ENCODE measurements around the gene GREM2. TPM values are rescaled to one million over a fixed set of nuclear protein-coding genes. Genes with fewer than 3 reads are reported as not detected.

The GREM2 gene
- total RNA-seq, 4 donors from 2014 or later = 0.08 to 0.78 (median 0.40) TPM

DNA sequence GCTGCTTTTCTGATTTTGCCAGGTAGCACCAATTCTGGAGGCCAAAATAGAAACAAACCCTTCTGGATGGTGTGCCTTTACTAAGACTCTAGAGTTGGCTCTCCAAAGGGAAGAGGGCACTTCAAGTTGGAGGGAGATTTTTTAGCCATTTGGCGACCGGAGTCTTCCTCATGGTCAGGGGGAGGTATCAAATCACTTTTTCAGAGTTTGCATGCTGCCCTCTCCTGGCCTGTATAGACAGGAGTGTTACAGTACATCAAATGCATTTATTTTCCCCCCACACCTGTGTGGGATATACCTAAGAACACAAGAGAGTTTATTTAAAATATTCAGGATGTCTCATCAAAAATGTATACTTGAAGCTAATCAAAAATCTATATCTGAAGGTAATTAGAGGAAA is 3.2 kb downstream of the GREM2 start:
- 37 to 41% methylated on average over 2 of the region's 2 CpGs for WGBS, 2 donors
- DNase-seq (ENCODE audit: low spot score in 2 of 2) = no peak
- intact Hi-C loops (cut with DNase I; ENCODE audit: low total_unique reads) = no loop called here
- TF ChIP-seq, protein P1, sequence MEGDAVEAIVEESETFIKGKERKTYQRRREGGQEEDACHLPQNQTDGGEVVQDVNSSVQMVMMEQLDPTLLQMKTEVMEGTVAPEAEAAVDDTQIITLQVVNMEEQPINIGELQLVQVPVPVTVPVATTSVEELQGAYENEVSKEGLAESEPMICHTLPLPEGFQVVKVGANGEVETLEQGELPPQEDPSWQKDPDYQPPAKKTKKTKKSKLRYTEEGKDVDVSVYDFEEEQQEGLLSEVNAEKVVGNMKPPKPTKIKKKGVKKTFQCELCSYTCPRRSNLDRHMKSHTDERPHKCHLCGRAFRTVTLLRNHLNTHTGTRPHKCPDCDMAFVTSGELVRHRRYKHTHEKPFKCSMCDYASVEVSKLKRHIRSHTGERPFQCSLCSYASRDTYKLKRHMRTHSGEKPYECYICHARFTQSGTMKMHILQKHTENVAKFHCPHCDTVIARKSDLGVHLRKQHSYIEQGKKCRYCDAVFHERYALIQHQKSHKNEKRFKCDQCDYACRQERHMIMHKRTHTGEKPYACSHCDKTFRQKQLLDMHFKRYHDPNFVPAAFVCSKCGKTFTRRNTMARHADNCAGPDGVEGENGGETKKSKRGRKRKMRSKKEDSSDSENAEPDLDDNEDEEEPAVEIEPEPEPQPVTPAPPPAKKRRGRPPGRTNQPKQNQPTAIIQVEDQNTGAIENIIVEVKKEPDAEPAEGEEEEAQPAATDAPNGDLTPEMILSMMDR (IDR thresholded peaks at IDR 0.05) = no peak
- no peak overlapping the region for H3K4me3 ChIP-seq (ENCODE audit: low read depth, poor library complexity, severe bottlenecking)

DNA sequence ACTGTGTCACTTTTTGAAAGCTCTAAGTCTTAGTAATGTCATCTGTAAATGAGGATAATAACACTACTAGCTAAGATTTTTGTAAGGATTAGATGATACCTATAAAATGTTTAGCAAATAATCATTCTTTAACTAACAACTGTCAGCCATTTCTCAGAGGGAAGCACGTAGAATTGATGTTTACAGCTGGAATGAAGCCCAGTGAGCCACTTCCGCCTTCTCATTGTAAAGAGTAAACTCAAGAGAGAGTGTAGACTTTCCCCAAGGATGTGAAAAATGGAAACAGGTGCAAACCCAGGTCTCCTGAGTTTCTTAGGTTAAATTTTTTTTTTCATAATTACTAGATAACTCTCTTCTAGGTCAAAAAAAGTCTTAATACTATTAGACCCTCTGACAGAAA is 4.9 kb downstream of the GREM2 start:
- intact Hi-C loops (cut with DNase I; ENCODE audit: low total_unique reads) = no loop called here
- TF ChIP-seq POLR2A (IDR thresholded peaks at IDR 0.05) = no peak
- TF ChIP-seq, protein P1 (IDR thresholded peaks at IDR 0.05) = no peak
- DNase-seq (ENCODE audit: low spot score in 2 of 2) = no peak
- H3K4me3 ChIP-seq (ENCODE audit: low read depth, poor library complexity, severe bottlenecking) = no peak overlapping the region
- 58 to 60% methylated on average over 2 of the region's 2 CpGs for WGBS, 2 donors

DNA sequence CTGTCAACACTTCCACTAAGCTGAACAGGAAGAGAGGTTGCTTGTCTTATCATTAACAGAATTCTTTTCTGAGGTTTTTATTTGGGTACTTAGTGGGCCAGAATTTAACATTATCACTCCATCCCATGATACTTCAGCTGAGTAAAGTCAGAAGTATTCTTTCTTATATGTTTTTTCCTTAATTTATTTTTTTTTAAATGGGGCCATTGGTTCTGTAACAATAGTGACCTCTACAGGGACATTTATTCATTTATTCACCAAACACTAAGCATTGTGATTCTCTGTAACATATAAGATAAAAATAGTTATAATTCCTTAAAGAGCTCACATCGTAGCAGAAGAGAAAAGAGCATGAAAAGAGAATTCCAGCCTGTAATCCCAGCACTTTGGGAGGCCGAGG is 9.8 kb downstream of the GREM2 start:
- intact Hi-C loops (cut with DNase I; ENCODE audit: low total_unique reads) = no loop called here
- H3K4me3 ChIP-seq (ENCODE audit: low read depth, poor library complexity, severe bottlenecking) = no peak overlapping the region
- DNase-seq (ENCODE audit: low spot score in 2 of 2) = no peak
- WGBS, 2 donors = 79% methylated on average over 2 of the region's 2 CpGs
- TF ChIP-seq POLR2A (IDR thresholded peaks at IDR 0.05) = no peak
- TF ChIP-seq, protein P1 (IDR thresholded peaks at IDR 0.05) = no peak

DNA sequence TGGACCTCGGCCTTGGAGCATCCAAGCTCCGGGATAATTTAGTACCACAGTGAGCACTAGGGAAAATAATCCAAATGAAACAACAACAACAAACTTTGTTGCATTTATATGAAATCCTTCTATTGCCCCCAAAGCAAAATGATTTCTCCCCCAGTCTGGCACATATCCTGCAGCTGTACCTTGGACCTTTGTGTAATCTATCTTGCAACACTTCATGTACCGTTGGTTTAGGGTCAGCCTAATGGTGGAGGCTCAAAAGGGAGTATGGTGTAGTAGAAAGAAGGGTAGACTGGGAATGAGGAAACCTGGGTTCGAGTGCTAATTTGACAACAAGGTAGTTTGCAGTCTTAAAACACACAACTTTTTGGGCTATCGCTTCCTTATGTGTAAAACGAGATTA is 12.1 kb downstream of the GREM2 start:
- H3K4me3 ChIP-seq (ENCODE audit: low read depth, poor library complexity, severe bottlenecking) = no peak overlapping the region
- 77 to 93% methylated on average over 6 of the region's 6 CpGs for WGBS, 2 donors
- intact Hi-C loops (cut with DNase I; ENCODE audit: low total_unique reads) = no loop called here
- TF ChIP-seq, protein P1 (IDR thresholded peaks at IDR 0.05) = no peak
- no peak for TF ChIP-seq POLR2A (IDR thresholded peaks at IDR 0.05)
- no peak for DNase-seq (ENCODE audit: low spot score in 2 of 2)

- no peak for TF ChIP-seq POLR2A (IDR thresholded peaks at IDR 0.05)
- TF ChIP-seq, protein P1 (IDR thresholded peaks at IDR 0.05) = no peak
- H3K4me3 ChIP-seq (ENCODE audit: low read depth, poor library complexity, severe bottlenecking) = no peak overlapping the region
- DNase-seq (ENCODE audit: low spot score in 2 of 2) = no peak
- intact Hi-C loops (cut with DNase I; ENCODE audit: low total_unique reads) = no loop called here
- WGBS, 2 donors = 79 to 91% methylated on average over 3 of the region's 3 CpGs
Observed at GRCh38 chr1:240599299-240599698, 12.7 kb downstream of the GREM2 start.

DNA sequence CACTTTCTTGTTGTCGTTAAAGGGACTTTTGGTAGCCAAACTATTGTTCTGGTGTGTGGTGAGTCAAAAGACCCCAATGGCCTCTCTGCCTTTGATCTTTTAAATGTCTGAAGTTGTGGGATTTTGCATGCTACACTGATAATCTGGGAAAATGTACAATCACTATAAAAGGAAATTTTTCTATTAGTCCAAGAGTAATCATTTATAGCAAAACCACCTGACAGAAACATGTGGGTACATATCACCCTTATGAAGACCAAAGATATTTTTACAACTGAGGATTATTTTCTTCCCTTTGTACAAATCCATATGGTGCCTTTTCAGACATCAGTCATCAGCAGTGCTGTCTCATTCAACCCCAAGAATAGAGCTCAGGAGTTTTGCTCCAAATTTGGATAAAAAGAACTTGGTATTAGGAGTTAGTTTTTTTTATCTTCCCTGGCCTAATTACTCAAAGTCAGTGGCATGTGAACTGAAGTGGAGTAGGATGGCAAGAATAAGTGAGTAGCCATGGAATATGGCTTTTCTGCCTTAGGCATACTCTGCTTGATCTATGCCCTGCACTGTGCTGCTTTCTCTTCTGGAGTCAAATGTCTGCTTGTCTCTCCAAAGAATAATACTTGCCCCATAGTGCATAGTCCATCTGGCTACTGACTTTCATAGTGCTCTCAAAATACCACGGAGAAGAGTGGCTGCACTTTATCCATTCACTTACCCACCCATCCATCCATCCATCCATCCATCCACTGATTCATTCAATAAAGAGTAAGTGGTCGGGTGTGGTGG is 13.5 kb downstream of the GREM2 start:
- peak in 1 of 2 donors; percentile 6 for DNase-seq (ENCODE audit: low spot score in 2 of 2)
- intact Hi-C loops (cut with DNase I; ENCODE audit: low total_unique reads) = no loop called here
- 77% methylated on average over 3 of the region's 3 CpGs for WGBS, 2 donors
- TF ChIP-seq POLR2A (IDR thresholded peaks at IDR 0.05) = no peak
- H3K4me3 ChIP-seq (ENCODE audit: low read depth, poor library complexity, severe bottlenecking) = no peak overlapping the region
